HCT116 (cell line): ENCODE results near the gene DAGLB. TPM values are rescaled to one million over a fixed set of nuclear protein-coding genes. Genes with fewer than 3 reads are reported as not detected.
"Not testable (repeated sequence)": the region's sequence is repeated elsewhere in the genome, so short reads cannot be mapped to it uniquely, and the experiment has no call there.

Source experiments
- ATAC-seq: fragments of 200-7000 bp; cut with Tn5 transposase; 2 replicates; pipeline ENCODE4 v1.9.1; 2020; ENCODE audit warnings: mild to moderate bottlenecking, moderate library complexity
- BruUV-seq: library from RNA; stranded (reverse); fragments of 400-500 nt; replicated peaks from 2 replicates; lab custom pipeline; 2021; lab: Mats Ljungman, UMichigan
- CTCF ChIA-PET: fragments of 300-600 bp; sonication (Branson Sonifier 250); formaldehyde crosslinking; loops from one replicate; lab custom pipeline; 2021; ENCODE audit warnings: antibody characterized with exemption; lab: Charles Lee
- POLR2A ChIA-PET: fragments of 300-600, 350-600 bp; sonication (Branson Sonifier 250); formaldehyde crosslinking; loops from one replicate; lab custom pipeline; 2021; ENCODE audit warnings: antibody characterized with exemption; lab: Charles Lee
- RAD21 ChIA-PET, 2 experiments: fragments of 300-600 bp; sonication (Branson Sonifier 250); formaldehyde crosslinking; loops; one replicate each; lab custom pipeline; 2023; ENCODE audit warnings: low total read pairs in 2 of 2; ENCODE audit not compliant: uncharacterized antibody in 2 of 2, unreplicated experiment in 2 of 2, low non-redundant PET in 1 of 2; lab: Charles Lee
- DNase-seq: peaks from one replicate; pipeline ENCODE4 v3.0.0-alpha.2; 2010; ENCODE audit warnings: low read depth, low spot score
- H2AFZ ChIP-seq: fragments of 200-600 bp; shearing (Covaris generic), sonication (generic); 2 replicates; pipeline ENCODE4 v1.6.1; 2017; ENCODE audit warnings: low read depth, mixed run types, mixed read lengths, antibody characterized with exemption, low read length; ENCODE audit not compliant: poor library complexity, severe bottlenecking
- H3K27ac ChIP-seq: 2 replicates; pipeline ENCODE4 v1.5.1; 2012; ENCODE audit warnings: low read depth, low read length
- H3K27me3 ChIP-seq: fragments of 200-600 bp; sonication (generic); 2 replicates; pipeline ENCODE4 v1.6.1; 2016; ENCODE audit warnings: mixed run types, low read length, mixed read lengths; ENCODE audit not compliant: insufficient read depth
- H3K36me3 ChIP-seq, 2 experiments: fragments of 200-500 bp in 1 of 2; fragments of 200-600 bp in 1 of 2; sonication (Bioruptor generic) in 1 of 2; sonication (generic) in 1 of 2; 2 replicates each; pipeline versions ENCODE4 v1.5.1 to v1.6.1; 2014 to 2016; ENCODE audit warnings: low read length in 2 of 2, inconsistent platforms in 1 of 2, mixed read lengths in 1 of 2, mixed run types in 1 of 2; ENCODE audit not compliant: insufficient read depth in 2 of 2, control insufficient read depth in 1 of 2
- H3K4me1 ChIP-seq, 2 experiments: fragments of 200-600 bp in 1 of 2; sonication (generic) in 1 of 2; 2 replicates each; pipeline versions ENCODE4 v1.5.1 to v1.6.1; 2012 to 2017; ENCODE audit warnings: low read length in 2 of 2, inconsistent platforms in 1 of 2, mild to moderate bottlenecking in 1 of 2, mixed read lengths in 1 of 2, mixed run types in 1 of 2, moderate library complexity in 1 of 2; ENCODE audit not compliant: insufficient read depth in 2 of 2, control insufficient read depth in 1 of 2
- H3K4me2 ChIP-seq: fragments of 200-600 bp; sonication (generic); 2 replicates; pipeline ENCODE4 v1.6.1; 2017; ENCODE audit warnings: mixed run types, low read length, mixed read lengths
- H3K4me3 ChIP-seq, 2 experiments: fragments of 200-600 bp in 1 of 2; sonication (generic) in 1 of 2; replicated peaks in 1 of 2; 2 replicates each; pipeline ENCODE4 v1.5.1; 2011 to 2016; ENCODE audit warnings: low read length in 2 of 2, control low read depth in 1 of 2, low read depth in 1 of 2, mild to moderate bottlenecking in 1 of 2, mixed read lengths in 1 of 2, mixed run types in 1 of 2
- H3K79me2 ChIP-seq: fragments of 200-600 bp; sonication (generic); 2 replicates; pipeline ENCODE4 v1.6.1; 2017; ENCODE audit warnings: mild to moderate bottlenecking, mixed run types, low read length, moderate library complexity, mixed read lengths; ENCODE audit not compliant: insufficient read depth
- H3K9ac ChIP-seq: fragments of 200-600 bp; sonication (generic); 2 replicates; pipeline ENCODE4 v1.6.1; 2016; ENCODE audit warnings: low read length, mixed read lengths
- H3K9me2 ChIP-seq: fragments of 200-600 bp; sonication (generic), shearing (Covaris generic); 2 replicates; pipeline ENCODE4 v1.6.1; 2017; ENCODE audit warnings: mixed run types, mild to moderate bottlenecking, moderate library complexity; ENCODE audit not compliant: insufficient read depth
- H3K9me3 ChIP-seq, 2 experiments: fragments of 200-500 bp in 1 of 2; fragments of 200-600 bp in 1 of 2; sonication (Bioruptor generic) in 1 of 2; sonication (generic) in 1 of 2; 2 replicates each; pipeline ENCODE4 v1.6.1; 2014 to 2017; ENCODE audit warnings: low read length in 2 of 2, mixed read lengths in 2 of 2, inconsistent platforms in 1 of 2, low read depth in 1 of 2, mild to moderate bottlenecking in 1 of 2, mixed run types in 1 of 2, moderate library complexity in 1 of 2; ENCODE audit not compliant: control insufficient read depth in 1 of 2, insufficient read depth in 1 of 2
- H4K20me1 ChIP-seq: fragments of 200-600 bp; sonication (generic), shearing (Covaris generic); 2 replicates; pipeline ENCODE4 v1.6.1; 2017; ENCODE audit warnings: mixed run types, mild to moderate bottlenecking, moderate library complexity; ENCODE audit not compliant: insufficient read depth
- REST ChIP-seq: IDR thresholded peaks from 2 replicates; pipeline ENCODE4 v1.6.1; 2012; ENCODE audit warnings: low read depth
- SRF ChIP-seq: IDR thresholded peaks from 2 replicates; pipeline ENCODE4 v1.6.1; 2012; ENCODE audit warnings: low read depth
- YY1 ChIP-seq: IDR thresholded peaks from 2 replicates; pipeline ENCODE4 v1.6.1; 2011; ENCODE audit warnings: low read length, low read depth, moderate library complexity, mild to moderate bottlenecking; ENCODE audit not compliant: insufficient replicate concordance; ENCODE audit errors: extremely low read depth
- ZBTB33 ChIP-seq: IDR thresholded peaks from 2 replicates; pipeline ENCODE4 v1.6.1; 2011; ENCODE audit warnings: mild to moderate bottlenecking, low read length, moderate library complexity; ENCODE audit not compliant: insufficient replicate concordance; ENCODE audit errors: extremely low read depth
- ZFX ChIP-seq: fragments of 450-650 bp; IDR thresholded peaks from 2 replicates; pipeline ENCODE4 v1.6.1; 2017
- intact Hi-C: fragments of 100-400 bp; cut with micrococcal nuclease; formaldehyde crosslinking; loops from 2 replicates; pipeline ENCODE4 v1.10.0; 2022
- total RNA-seq: library from RNA; stranded (reverse); gene quantifications from one replicate; pipeline ENCODE4 v1.2.1, GENCODE V29; 2021; ENCODE audit not compliant: unreplicated experiment

The DAGLB gene
- total RNA-seq, 1 experiment from 2014 or later = 30.2 TPM

- DNase-seq = no peak
- Histone ChIP-seq H3K9me3 (no peaks in the 10 kb centered on the region), H3K36me3 (peaks cover 6 to 24% of the 10 kb centered on the region in 2 experiments; a peak in 2 of 4 replicates), H3K9me2 (no peaks in the 10 kb centered on the region), H3K79me2 (peaks cover 100% of the 10 kb centered on the region), H3K4me2 (peak overlapping the region; percentile 69), H3K4me1 (peaks cover 33 to 67% of the 10 kb centered on the region in 2 experiments), H3K9ac (peak overlapping the region; percentile 4; the same call in 1 of the 2 replicates)
- RAD21 ChIA-PET = no interaction called here
- BruUV-seq = no TSS peak
- TF ChIP-seq SRF (no peak), YY1 (no peak)
- TF ChIP-seq, all 23 proteins: peak for 0
- ChIA-PET POLR2A (no interaction called here), CTCF (no interaction called here)
- 0 out of 2 replicates have a peak, but pooled peaks have one; percentile 15 for ATAC-seq
- H2AFZ ChIP-seq = no peak overlapping the region
- intact Hi-C loops = no loop called here
- H3K27ac ChIP-seq = peak overlapping the region; percentile 55
- H3K27me3 ChIP-seq = no peaks in the 10 kb centered on the region
- peaks cover 39% of the 10 kb centered on the region for H4K20me1 ChIP-seq
- no peak overlapping the region for H3K4me3 ChIP-seq
These were observed 63.4 kb downstream of the DAGLB start for GRCh38 chr7:6384327-6384726.

GRCh38 chr7:6382817-6383216 lies 64.9 kb downstream of the DAGLB start:
- intact Hi-C loops = no loop called here
- Histone ChIP-seq H3K79me2 (peaks cover 100% of the 10 kb centered on the region), H2AFZ (no peak overlapping the region), H3K27me3 (no peaks in the 10 kb centered on the region), H3K9me3 (no peaks in the 10 kb centered on the region), H3K9me2 (no peaks in the 10 kb centered on the region), H3K27ac (0 out of 2 replicates have a peak overlapping the region, but pooled peaks have one; percentile 20), H3K4me2 (no peak overlapping the region), H3K4me3 (no peak overlapping the region), H3K36me3 (peaks cover 0 to 13% of the 10 kb centered on the region in 2 experiments; a peak in 2 of 4 replicates), H4K20me1 (peaks cover 43% of the 10 kb centered on the region), H3K9ac (no peak overlapping the region), H3K4me1 (peaks cover 33 to 67% of the 10 kb centered on the region in 2 experiments)
- ATAC-seq (no peak), DNase-seq (no peak)
- BruUV-seq = no TSS peak
- CTCF ChIA-PET = no interaction called here
- RAD21 ChIA-PET = no interaction called here
- TF ChIP-seq ZFX (no peak), YY1 (no peak), REST (no peak), ZBTB33 (no peak)
- POLR2A ChIA-PET = no interaction called here

DNA sequence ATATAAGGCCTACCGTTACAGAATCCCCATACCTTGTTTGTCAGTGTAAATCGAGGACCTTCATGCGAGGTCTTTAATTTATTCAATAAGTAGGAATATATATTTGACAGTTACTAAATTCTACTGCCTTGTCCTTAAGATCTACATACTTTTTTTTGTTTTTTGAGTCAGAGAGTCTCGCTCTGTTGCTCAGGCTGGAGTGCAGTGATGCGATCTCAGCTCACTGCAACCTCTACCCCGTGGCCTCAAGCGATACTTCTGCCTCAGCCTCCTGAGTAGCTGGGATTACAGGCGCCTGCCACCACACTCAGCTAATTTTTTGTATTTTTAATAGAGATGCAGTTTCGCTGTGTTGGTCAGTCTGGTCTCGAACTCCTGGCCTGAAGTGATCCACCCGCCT lies 65.9 kb downstream of the DAGLB start:
- H3K27ac ChIP-seq, RAD21 ChIA-PET, H3K4me2 ChIP-seq, DNase-seq, POLR2A ChIA-PET, H3K9me3 ChIP-seq, intact Hi-C loops, ATAC-seq, BruUV-seq, H3K27me3 ChIP-seq, H3K4me3 ChIP-seq, H3K9ac ChIP-seq, H3K9me2 ChIP-seq, H3K36me3 ChIP-seq, H2AFZ ChIP-seq: not testable (repeated sequence)
- Histone ChIP-seq H3K4me1 (peaks cover 35 to 72% of the 10 kb centered on the region in 2 experiments), H4K20me1 (peaks cover 41% of the 10 kb centered on the region), H3K79me2 (peaks cover 100% of the 10 kb centered on the region)
- CTCF ChIA-PET = interaction anchor here (1.0 kb wide), 1 partner anchor 11 kb away, joined by 3 read pairs; no protein-coding TSS in a partner anchor
